ENCODE results near the gene RUVBL2.
"Not testable (repeated sequence)": the region's sequence is repeated elsewhere in the genome, so short reads cannot be mapped to it uniquely, and the experiment has no call there.

Gene RUVBL2

DNA sequence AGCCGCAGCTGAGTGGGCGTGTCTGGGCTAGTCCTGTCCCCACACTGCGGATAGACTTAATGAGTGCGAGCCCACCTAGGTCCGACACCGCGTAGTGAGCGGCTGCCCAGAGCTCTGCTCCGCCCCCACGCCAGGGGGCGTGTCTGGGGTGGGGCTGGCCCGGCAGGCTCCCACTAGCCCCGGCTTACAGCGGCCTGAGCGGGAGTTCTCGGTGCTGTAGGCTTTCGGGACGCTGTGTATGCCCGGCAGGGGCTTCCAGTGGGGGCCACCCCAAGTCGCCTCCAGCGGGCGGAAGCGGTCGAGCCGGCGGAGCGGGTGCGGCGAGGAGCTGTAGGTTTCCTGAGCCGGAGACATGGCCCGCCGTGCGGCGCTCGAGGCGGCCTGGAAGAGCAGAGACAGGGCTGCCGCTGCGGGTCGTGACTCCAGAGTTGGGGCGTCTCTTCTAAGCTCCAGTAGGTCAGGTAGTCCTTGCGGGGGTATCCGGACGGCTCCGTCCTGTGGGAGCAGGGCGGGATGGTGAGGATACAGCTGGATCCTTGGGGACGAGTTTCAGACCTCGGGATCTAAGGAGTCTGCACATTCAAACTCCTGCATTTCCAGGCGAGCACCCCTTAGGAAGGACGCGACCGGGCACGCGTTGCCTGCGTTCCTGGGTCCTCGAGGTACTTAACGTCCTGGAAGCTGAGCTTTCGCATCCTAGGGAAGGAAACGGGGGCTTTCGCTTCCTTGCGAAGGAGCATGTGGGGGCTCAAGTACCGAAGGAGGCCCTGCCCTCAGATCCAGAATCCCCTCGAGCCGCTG is 62.6 kb downstream of the RUVBL2 start:
- H3K36me3 ChIP-seq (ENCODE audit: control insufficient read depth in 2 of 2, insufficient read depth in 2 of 2, low read length in 2 of 2) = no peaks in the 10 kb centered on the region
- H3K9ac ChIP-seq (ENCODE audit: low read length in 2 of 2) = peak overlapping the region; percentile 33 to 47
- peak overlapping the region; percentile 57 to 75 for H3K4me3 ChIP-seq (ENCODE audit: low read length in 2 of 2)
- peaks cover 22% of the 10 kb centered on the region for H3K4me1 ChIP-seq (ENCODE audit: control insufficient read depth, insufficient read depth, low read length)
- H3K9me3 ChIP-seq (ENCODE audit: control insufficient read depth in 2 of 2, low read length in 2 of 2) = no peaks in the 10 kb centered on the region
- peaks cover 17 to 20% of the 10 kb centered on the region in 2 donors for H3K27me3 ChIP-seq (ENCODE audit: control insufficient read depth in 1 of 2, insufficient read depth in 2 of 2, low read length in 2 of 2)
- no peak overlapping the region for H3K27ac ChIP-seq (ENCODE audit: low read length)

DNA sequence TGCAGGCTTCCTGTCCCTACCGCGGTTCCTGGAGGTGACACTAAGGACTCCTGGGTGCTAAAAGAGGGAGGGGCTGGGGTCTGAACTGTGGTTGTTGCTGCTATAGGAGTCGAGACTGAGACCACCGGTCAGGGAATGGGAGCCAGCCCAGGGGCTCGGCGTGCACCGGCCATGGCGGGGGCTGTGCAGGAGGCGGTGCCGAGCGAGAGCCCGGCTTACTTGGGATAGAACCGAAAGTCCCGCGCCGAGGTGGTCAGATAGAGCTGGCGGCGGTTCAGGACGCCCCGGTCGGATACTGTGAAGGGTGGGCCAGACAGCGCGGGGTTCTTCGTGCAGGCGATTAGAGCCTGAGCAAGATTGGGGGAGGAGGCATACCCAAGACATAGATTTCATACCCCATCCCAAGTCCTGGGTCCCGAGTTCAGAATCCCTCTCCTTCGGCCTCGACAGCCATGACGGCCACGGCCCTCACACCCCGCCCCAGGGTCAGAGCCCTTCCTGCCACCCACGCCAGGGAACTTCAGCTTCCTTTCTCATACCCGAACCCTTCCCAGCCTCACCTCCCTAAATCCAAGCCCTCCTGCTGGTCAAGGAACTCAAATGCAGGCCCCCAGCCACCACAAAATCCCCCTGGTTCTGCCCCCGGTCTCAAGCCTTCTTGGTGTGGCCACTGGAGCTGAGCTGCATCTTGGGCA is 63.4 kb downstream of the RUVBL2 start:
- Histone ChIP-seq H3K4me3 (ENCODE audit: low read length in 2 of 2) (peak overlapping the region; percentile 57 to 75), H3K4me1 (ENCODE audit: control insufficient read depth, insufficient read depth, low read length) (peaks cover 22% of the 10 kb centered on the region), H3K9ac (ENCODE audit: low read length in 2 of 2) (peak overlapping the region; percentile 33 to 47), H3K27me3 (ENCODE audit: control insufficient read depth in 1 of 2, insufficient read depth in 2 of 2, low read length in 2 of 2) (peaks cover 21 to 25% of the 10 kb centered on the region in 2 donors)
- H3K27ac ChIP-seq (ENCODE audit: low read length); H3K9me3 ChIP-seq (ENCODE audit: control insufficient read depth in 2 of 2, low read length in 2 of 2); H3K36me3 ChIP-seq (ENCODE audit: control insufficient read depth in 2 of 2, insufficient read depth in 2 of 2, low read length in 2 of 2): not testable (repeated sequence)

GRCh38 chr19:49057636-49058234 is 64.0 kb downstream of the RUVBL2 start, which contains the start of gene CGB7:
Gene CGB7, minus strand, starts transcription at chr19:49057749. Its CDS starts 2,374 bp downstream, at chr19:49055375.
- Histone ChIP-seq H3K4me1 (ENCODE audit: control insufficient read depth, insufficient read depth, low read length) (peaks cover 22% of the 10 kb centered on the region), H3K9me3 (ENCODE audit: control insufficient read depth in 2 of 2, low read length in 2 of 2) (no peaks in the 10 kb centered on the region), H3K9ac (ENCODE audit: low read length in 2 of 2) (peak within 1 kb of the TSS; percentile 33 to 47), H3K4me3 (ENCODE audit: low read length in 2 of 2) (peak within 1 kb of the TSS; percentile 57 to 75), H3K36me3 (ENCODE audit: control insufficient read depth in 2 of 2, insufficient read depth in 2 of 2, low read length in 2 of 2) (no peaks in the 10 kb centered on the region), H3K27ac (ENCODE audit: low read length) (no peak within 1 kb of the TSS), H3K27me3 (ENCODE audit: control insufficient read depth in 1 of 2, insufficient read depth in 2 of 2, low read length in 2 of 2) (peaks cover 24 to 25% of the 10 kb centered on the region in 2 donors)

- H3K27me3 ChIP-seq (ENCODE audit: control insufficient read depth in 1 of 2, insufficient read depth in 2 of 2, low read length in 2 of 2) = peaks cover 24 to 25% of the 10 kb centered on the region in 2 donors
These were observed 64.9 kb downstream of the RUVBL2 start for GRCh38 chr19:49058562-49058961.

DNA sequence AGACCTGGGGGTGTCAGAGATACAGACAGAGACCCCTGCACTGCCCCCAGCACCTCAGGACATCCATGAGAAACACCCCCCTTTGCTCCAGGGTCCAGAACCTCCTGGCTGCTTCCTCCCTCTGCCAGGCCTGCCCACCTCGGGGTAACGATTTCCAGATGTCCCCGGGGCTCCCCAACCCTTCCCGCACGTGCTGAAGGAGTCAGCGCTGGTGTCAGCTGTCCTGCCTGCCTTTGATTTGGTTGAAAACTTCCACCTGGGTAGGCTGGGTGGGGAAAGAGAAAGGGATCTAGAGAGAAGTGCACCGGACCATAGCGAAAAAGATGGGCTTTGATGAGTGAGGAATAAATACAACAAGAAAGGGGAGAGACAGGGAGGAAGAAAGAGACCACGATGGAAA is 65.4 kb downstream of the RUVBL2 start:
- Histone ChIP-seq H3K36me3 (ENCODE audit: control insufficient read depth in 2 of 2, insufficient read depth in 2 of 2, low read length in 2 of 2) (no peaks in the 10 kb centered on the region), H3K27ac (ENCODE audit: low read length) (no peak overlapping the region), H3K27me3 (ENCODE audit: control insufficient read depth in 1 of 2, insufficient read depth in 2 of 2, low read length in 2 of 2) (peaks cover 27% of the 10 kb centered on the region in 2 donors), H3K4me1 (ENCODE audit: control insufficient read depth, insufficient read depth, low read length) (peaks cover 22% of the 10 kb centered on the region), H3K9me3 (ENCODE audit: control insufficient read depth in 2 of 2, low read length in 2 of 2) (no peaks in the 10 kb centered on the region), H3K4me3 (ENCODE audit: low read length in 2 of 2) (no peak overlapping the region), H3K9ac (ENCODE audit: low read length in 2 of 2) (no peak overlapping the region)

More at GRCh38 chr19:49058562-49058961, 64.9 kb downstream of the RUVBL2 start:
- Histone ChIP-seq H3K9me3 (ENCODE audit: control insufficient read depth in 2 of 2, low read length in 2 of 2) (no peaks in the 10 kb centered on the region), H3K36me3 (ENCODE audit: control insufficient read depth in 2 of 2, insufficient read depth in 2 of 2, low read length in 2 of 2) (no peaks in the 10 kb centered on the region), H3K4me1 (ENCODE audit: control insufficient read depth, insufficient read depth, low read length) (peaks cover 22% of the 10 kb centered on the region), H3K9ac (ENCODE audit: low read length in 2 of 2) (no peak overlapping the region), H3K27ac (ENCODE audit: low read length) (no peak overlapping the region), H3K4me3 (ENCODE audit: low read length in 2 of 2) (no peak overlapping the region)

DNA sequence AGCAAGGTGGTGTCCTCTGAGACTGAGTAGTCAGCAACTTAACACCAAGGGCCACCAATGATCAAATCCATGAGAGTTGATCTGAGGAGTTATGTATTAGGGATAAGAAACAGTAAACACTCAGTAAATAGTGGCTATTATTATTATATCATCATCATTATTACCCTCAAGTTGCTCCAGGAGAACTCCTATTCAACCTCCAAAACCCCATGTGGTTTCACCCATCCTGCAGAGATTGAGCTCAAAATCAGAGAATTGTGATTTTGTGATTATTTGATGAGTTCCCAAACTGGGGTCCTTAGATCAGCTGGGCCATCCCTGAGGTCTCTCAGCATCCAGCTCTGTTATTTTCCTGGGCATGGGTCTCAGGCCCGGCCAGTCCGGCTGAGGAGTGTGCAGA is 67.3 kb downstream of the RUVBL2 start:
- H3K36me3 ChIP-seq (ENCODE audit: control insufficient read depth in 2 of 2, insufficient read depth in 2 of 2, low read length in 2 of 2) = no peaks in the 10 kb centered on the region
- H3K9ac ChIP-seq (ENCODE audit: low read length in 2 of 2) = no peak overlapping the region
- no peak overlapping the region for H3K4me3 ChIP-seq (ENCODE audit: low read length in 2 of 2)
- peaks cover 20% of the 10 kb centered on the region for H3K4me1 ChIP-seq (ENCODE audit: control insufficient read depth, insufficient read depth, low read length)
- no peak overlapping the region for H3K27ac ChIP-seq (ENCODE audit: low read length)
- H3K9me3 ChIP-seq (ENCODE audit: control insufficient read depth in 2 of 2, low read length in 2 of 2) = no peaks in the 10 kb centered on the region
- peaks cover 37 to 45% of the 10 kb centered on the region in 2 donors for H3K27me3 ChIP-seq (ENCODE audit: control insufficient read depth in 1 of 2, insufficient read depth in 2 of 2, low read length in 2 of 2)

- Histone ChIP-seq H3K4me3 (ENCODE audit: low read length in 2 of 2) (no peak overlapping the region), H3K36me3 (ENCODE audit: control insufficient read depth in 2 of 2, insufficient read depth in 2 of 2, low read length in 2 of 2) (no peaks in the 10 kb centered on the region), H3K9me3 (ENCODE audit: control insufficient read depth in 2 of 2, low read length in 2 of 2) (no peaks in the 10 kb centered on the region), H3K27ac (ENCODE audit: low read length) (no peak overlapping the region), H3K9ac (ENCODE audit: low read length in 2 of 2) (no peak overlapping the region), H3K4me1 (ENCODE audit: control insufficient read depth, insufficient read depth, low read length) (peaks cover 15% of the 10 kb centered on the region), H3K27me3 (ENCODE audit: control insufficient read depth in 1 of 2, insufficient read depth in 2 of 2, low read length in 2 of 2) (peaks cover 37 to 48% of the 10 kb centered on the region in 2 donors)
These were observed 67.8 kb downstream of the RUVBL2 start for GRCh38 chr19:49061445-49061844.

DNA sequence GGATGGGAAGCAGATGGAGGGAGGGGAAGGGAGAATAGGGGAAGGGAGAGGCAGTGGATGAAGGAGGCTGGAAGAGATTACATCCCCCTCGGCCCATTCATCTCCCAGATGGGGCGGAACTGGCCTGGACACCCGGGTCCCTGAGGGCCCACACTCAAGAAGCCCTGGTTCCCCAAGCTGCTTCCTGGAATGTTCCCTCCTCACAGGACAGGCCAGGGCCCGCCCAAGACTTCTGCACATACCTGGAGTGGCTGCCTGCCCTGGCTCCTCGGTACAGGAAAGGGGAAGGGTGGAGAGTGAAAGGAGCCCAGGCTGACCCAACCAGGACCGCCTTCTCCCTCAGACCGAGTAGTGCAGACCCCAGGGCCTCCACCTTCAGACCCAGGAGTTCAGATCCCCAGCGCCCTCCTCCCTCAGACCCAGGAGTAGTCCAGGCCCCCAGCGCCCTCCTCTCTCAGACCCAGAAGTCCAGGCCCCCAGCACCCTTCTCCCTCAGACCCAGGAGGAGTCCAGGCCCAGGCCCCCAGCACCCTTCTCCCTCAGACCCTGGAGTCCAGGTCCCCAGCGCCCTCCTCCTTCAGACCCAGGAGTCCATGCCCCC is 70.4 kb downstream of the RUVBL2 start:
- Histone ChIP-seq H3K4me1 (ENCODE audit: control insufficient read depth, insufficient read depth, low read length) (no peaks in the 10 kb centered on the region), H3K36me3 (ENCODE audit: control insufficient read depth in 2 of 2, insufficient read depth in 2 of 2, low read length in 2 of 2) (no peaks in the 10 kb centered on the region), H3K27ac (ENCODE audit: low read length) (no peak overlapping the region), H3K4me3 (ENCODE audit: low read length in 2 of 2) (no peak overlapping the region), H3K9me3 (ENCODE audit: control insufficient read depth in 2 of 2, low read length in 2 of 2) (no peaks in the 10 kb centered on the region), H3K27me3 (ENCODE audit: control insufficient read depth in 1 of 2, insufficient read depth in 2 of 2, low read length in 2 of 2) (peaks cover 37 to 44% of the 10 kb centered on the region in 2 donors), H3K9ac (ENCODE audit: low read length in 2 of 2) (no peak overlapping the region)

GRCh38 chr19:49064768-49065611 is 71.3 kb downstream of the RUVBL2 start, which contains the start of gene NTF4:
Gene NTF4, minus strand, starts transcription at chr19:49064818. Its CDS starts 2,821 bp downstream, at chr19:49061997.
- Histone ChIP-seq H3K27me3 (ENCODE audit: control insufficient read depth in 1 of 2, insufficient read depth in 2 of 2, low read length in 2 of 2) (peaks cover 38 to 49% of the 10 kb centered on the region in 2 donors), H3K9me3 (ENCODE audit: control insufficient read depth in 2 of 2, low read length in 2 of 2) (no peaks in the 10 kb centered on the region), H3K9ac (ENCODE audit: low read length in 2 of 2) (no peak within 1 kb of the TSS), H3K4me3 (ENCODE audit: low read length in 2 of 2) (no peak within 1 kb of the TSS), H3K4me1 (ENCODE audit: control insufficient read depth, insufficient read depth, low read length) (no peaks in the 10 kb centered on the region), H3K36me3 (ENCODE audit: control insufficient read depth in 2 of 2, insufficient read depth in 2 of 2, low read length in 2 of 2) (no peaks in the 10 kb centered on the region), H3K27ac (ENCODE audit: low read length) (no peak within 1 kb of the TSS)

Measured in stomach smooth muscle (tissue), 2 donors.